HepG2 (cell line): ENCODE data around the gene RPS6KB1. TPM values are rescaled to one million over a fixed set of nuclear protein-coding genes. Genes with fewer than 3 reads are reported as not detected.
A peak's percentile ranks its signal among the peaks of the same experiment; 100 is the strongest.

Source experiments
- EEA1 ChIP-seq: sonication (generic); formaldehyde crosslinking; IDR thresholded peaks from 2 replicates; pipeline ENCODE4 v1.5.1; 2020; ENCODE audit warnings: mild to moderate bottlenecking, missing genetic modification reagents, borderline replicate concordance
- FOXO1 ChIP-seq: sonication (generic); formaldehyde crosslinking; IDR thresholded peaks from 2 replicates; pipeline ENCODE4 v1.4.0; 2020; ENCODE audit warnings: missing genetic modification reagents
- KDM4B ChIP-seq: sonication (generic); formaldehyde crosslinking; IDR thresholded peaks from 2 replicates; pipeline ENCODE4 v1.4.0; 2020; ENCODE audit warnings: missing genetic modification reagents
- KLF16 ChIP-seq, 2 experiments: sonication (generic) in 1 of 2; formaldehyde crosslinking in 1 of 2; IDR thresholded peaks; 2 replicates each; pipeline versions ENCODE4 v1.6.1 to v1.8.0; 2016 to 2023; ENCODE audit warnings: missing genetic modification reagents in 2 of 2, missing compliant biosample characterization in 1 of 2
- MED8 ChIP-seq: sonication (generic); formaldehyde crosslinking; IDR thresholded peaks from 2 replicates; pipeline ENCODE4 v1.8.1; 2023; ENCODE audit warnings: mild to moderate bottlenecking, missing genetic modification reagents; ENCODE audit not compliant: insufficient replicate concordance
- THAP11 ChIP-seq: IDR thresholded peaks from 2 replicates; pipeline ENCODE4 v1.6.1; 2016; ENCODE audit warnings: missing biosample characterization, missing genetic modification reagents
- ZFP90 ChIP-seq: sonication (generic); formaldehyde crosslinking; IDR thresholded peaks from 2 replicates; pipeline ENCODE4 v1.8.0; 2022; ENCODE audit warnings: missing genetic modification reagents, mild to moderate bottlenecking, inconsistent platforms, borderline replicate concordance
- ZNF160 ChIP-seq: sonication (generic); formaldehyde crosslinking; IDR thresholded peaks from 2 replicates; pipeline ENCODE4 v1.8.0; 2022; ENCODE audit warnings: mild to moderate bottlenecking, inconsistent platforms, missing genetic modification reagents
- ZNF3 ChIP-seq: IDR thresholded peaks from 2 replicates; pipeline ENCODE4 v1.7.0; 2017; ENCODE audit warnings: inconsistent platforms
- ZNF468 ChIP-seq: sonication (generic); formaldehyde crosslinking; IDR thresholded peaks from 2 replicates; pipeline ENCODE4 v1.8.0; 2022; ENCODE audit warnings: mild to moderate bottlenecking, moderate library complexity, missing genetic modification reagents
- ZNF562 ChIP-seq: sonication (generic); formaldehyde crosslinking; IDR thresholded peaks from 2 replicates; pipeline ENCODE4 v1.8.0; 2022; ENCODE audit warnings: missing genetic modification reagents, borderline replicate concordance
- ZNF674 ChIP-seq: sonication (generic); formaldehyde crosslinking; IDR thresholded peaks from 2 replicates; pipeline ENCODE4 v1.5.0; 2020; ENCODE audit warnings: low read depth, mild to moderate bottlenecking, missing genetic modification reagents
- polyA plus RNA-seq, 8 experiments: library from polyadenylated mRNA; depleted of rRNA in 3 of 8; stranded (reverse) in 7 of 8; unstranded in 1 of 8; fragments of >200 nt; fragmentation: Illumina TruSeq in 4 of 8; extraction: Trizol in 4 of 8; gene quantifications; 2 replicates each; pipeline versions ENCODE4 v1.2.1 to v1.2.3, GENCODE V29; 2011 to 2016; ENCODE audit warnings: low read depth in 4 of 8, missing spikeins in 1 of 8, mixed read lengths in 1 of 8; ENCODE audit not compliant: insufficient read depth in 1 of 8
- total RNA-seq, 5 experiments: library from RNA; depleted of rRNA; stranded (reverse); fragments of >200 nt; fragmentation: Illumina TruSeq; extraction: Trizol; gene quantifications; 2 replicates each; pipeline ENCODE4 v1.2.3, GENCODE V29; 2016; ENCODE audit warnings: low read depth in 1 of 5
- TF ChIP-seq, protein P1 (sequence below): sonication (generic); formaldehyde crosslinking; IDR thresholded peaks from 2 replicates; pipeline ENCODE4 v1.5.0; 2020; ENCODE audit warnings: missing genetic modification reagents
- TF ChIP-seq, protein P2 (sequence below): sonication (generic); formaldehyde crosslinking; IDR thresholded peaks from 2 replicates; pipeline ENCODE4 v1.5.0; 2020; ENCODE audit warnings: missing genetic modification reagents, mild to moderate bottlenecking, borderline replicate concordance
- TF ChIP-seq, protein P3 (sequence below): IDR thresholded peaks from 2 replicates; pipeline ENCODE4 v1.6.1; 2016; ENCODE audit warnings: low read depth
- TF ChIP-seq, protein P4 (sequence below): IDR thresholded peaks from 2 replicates; pipeline ENCODE4 v1.6.1; 2016
- TF ChIP-seq, protein P5 (sequence below): sonication (generic); formaldehyde crosslinking; IDR thresholded peaks from 2 replicates; pipeline ENCODE4 v1.8.1; 2023; ENCODE audit warnings: mild to moderate bottlenecking, missing genetic modification reagents
- TF ChIP-seq, protein P6 (sequence below): sonication (generic); formaldehyde crosslinking; IDR thresholded peaks from 2 replicates; pipeline ENCODE4 v1.5.0; 2020; ENCODE audit warnings: mild to moderate bottlenecking, low read depth, missing genetic modification reagents, borderline replicate concordance

The RPS6KB1 gene
- total and polyA plus RNA-seq, 2 of the 13 experiments (the other 11 are each of a cell fraction or from before 2014, with no cell fraction given), result 16.5 to 42.2 TPM

DNA sequence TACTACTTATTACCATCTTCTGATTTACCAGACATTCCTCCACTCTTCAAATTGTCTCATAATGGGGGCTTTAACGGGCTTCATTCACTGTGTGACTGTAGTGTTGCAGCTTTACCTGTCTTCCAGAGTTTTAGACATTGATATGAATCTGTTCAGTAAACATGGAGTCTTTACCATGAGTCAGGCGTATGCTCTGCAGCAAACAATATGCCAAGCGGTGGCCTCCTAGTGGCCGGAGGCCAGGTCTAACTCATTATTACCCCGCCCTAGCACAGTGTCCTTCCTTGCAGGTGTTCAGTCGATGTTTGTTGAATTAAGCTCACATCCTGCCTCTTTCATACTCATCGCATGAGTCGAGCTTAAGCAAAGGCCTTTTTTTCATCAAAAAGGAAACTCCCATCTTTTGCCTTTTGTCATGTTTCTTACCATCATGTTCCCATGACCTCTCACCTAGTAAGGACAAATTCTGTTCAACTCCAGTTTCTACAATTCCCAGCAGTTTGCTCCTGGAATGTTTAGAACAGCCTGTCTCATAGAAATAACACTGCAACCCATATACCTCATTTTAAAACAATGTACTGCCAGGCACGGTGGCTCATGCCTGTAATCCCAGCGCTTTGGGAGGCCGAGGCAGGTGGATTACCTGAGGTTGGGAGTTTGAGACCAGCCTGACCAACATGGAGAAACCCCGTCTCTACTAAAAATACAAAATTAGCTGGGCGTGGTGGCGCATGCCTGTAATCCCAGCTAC, 39.6 kb upstream of the RPS6KB1 start (continued):
- TF ChIP-seq, protein P1, sequence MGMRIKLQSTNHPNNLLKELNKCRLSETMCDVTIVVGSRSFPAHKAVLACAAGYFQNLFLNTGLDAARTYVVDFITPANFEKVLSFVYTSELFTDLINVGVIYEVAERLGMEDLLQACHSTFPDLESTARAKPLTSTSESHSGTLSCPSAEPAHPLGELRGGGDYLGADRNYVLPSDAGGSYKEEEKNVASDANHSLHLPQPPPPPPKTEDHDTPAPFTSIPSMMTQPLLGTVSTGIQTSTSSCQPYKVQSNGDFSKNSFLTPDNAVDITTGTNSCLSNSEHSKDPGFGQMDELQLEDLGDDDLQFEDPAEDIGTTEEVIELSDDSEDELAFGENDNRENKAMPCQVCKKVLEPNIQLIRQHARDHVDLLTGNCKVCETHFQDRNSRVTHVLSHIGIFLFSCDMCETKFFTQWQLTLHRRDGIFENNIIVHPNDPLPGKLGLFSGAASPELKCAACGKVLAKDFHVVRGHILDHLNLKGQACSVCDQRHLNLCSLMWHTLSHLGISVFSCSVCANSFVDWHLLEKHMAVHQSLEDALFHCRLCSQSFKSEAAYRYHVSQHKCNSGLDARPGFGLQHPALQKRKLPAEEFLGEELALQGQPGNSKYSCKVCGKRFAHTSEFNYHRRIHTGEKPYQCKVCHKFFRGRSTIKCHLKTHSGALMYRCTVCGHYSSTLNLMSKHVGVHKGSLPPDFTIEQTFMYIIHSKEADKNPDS (CRISPR knock-in tag), result peak; percentile 99
- peak; percentile 95 for TF ChIP-seq FOXO1 (CRISPR knock-in tag)
- TF ChIP-seq ZNF674, result no peak
- peak; percentile 88 for TF ChIP-seq MED8
- peak in 1 of 2 experiments; percentile 98; a peak in 2 of 4 replicates for TF ChIP-seq KLF16 (CRISPR knock-in tag; IDR thresholded peaks at IDR 0.05)
- TF ChIP-seq ZFP90 (CRISPR knock-in tag), result no peak; the same call in none of the 2 replicates
- TF ChIP-seq KDM4B (CRISPR knock-in tag), result peak; percentile 98
- TF ChIP-seq ZNF3 (CRISPR knock-in tag), result 0 out of 2 replicates have a peak, but pooled peaks have one; percentile 47
- TF ChIP-seq EEA1, result no peak
- TF ChIP-seq ZNF562 (CRISPR knock-in tag), result no peak
- TF ChIP-seq, protein P2, sequence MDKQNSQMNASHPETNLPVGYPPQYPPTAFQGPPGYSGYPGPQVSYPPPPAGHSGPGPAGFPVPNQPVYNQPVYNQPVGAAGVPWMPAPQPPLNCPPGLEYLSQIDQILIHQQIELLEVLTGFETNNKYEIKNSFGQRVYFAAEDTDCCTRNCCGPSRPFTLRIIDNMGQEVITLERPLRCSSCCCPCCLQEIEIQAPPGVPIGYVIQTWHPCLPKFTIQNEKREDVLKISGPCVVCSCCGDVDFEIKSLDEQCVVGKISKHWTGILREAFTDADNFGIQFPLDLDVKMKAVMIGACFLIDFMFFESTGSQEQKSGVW (CRISPR knock-in tag), result no peak
- TF ChIP-seq ZNF160 (CRISPR knock-in tag), result 0 out of 2 replicates have a peak, but pooled peaks have one; percentile 75
- TF ChIP-seq, protein P3, sequence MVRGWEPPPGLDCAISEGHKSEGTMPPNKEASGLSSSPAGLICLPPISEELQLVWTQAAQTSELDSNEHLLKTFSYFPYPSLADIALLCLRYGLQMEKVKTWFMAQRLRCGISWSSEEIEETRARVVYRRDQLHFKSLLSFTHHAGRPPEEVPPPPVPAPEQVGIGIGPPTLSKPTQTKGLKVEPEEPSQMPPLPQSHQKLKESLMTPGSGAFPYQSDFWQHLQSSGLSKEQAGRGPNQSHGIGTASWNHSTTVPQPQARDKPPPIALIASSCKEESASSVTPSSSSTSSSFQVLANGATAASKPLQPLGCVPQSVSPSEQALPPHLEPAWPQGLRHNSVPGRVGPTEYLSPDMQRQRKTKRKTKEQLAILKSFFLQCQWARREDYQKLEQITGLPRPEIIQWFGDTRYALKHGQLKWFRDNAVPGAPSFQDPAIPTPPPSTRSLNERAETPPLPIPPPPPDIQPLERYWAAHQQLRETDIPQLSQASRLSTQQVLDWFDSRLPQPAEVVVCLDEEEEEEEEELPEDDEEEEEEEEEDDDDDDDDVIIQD, result peak; percentile 99
- TF ChIP-seq ZNF468, result no peak
- TF ChIP-seq, protein P4, sequence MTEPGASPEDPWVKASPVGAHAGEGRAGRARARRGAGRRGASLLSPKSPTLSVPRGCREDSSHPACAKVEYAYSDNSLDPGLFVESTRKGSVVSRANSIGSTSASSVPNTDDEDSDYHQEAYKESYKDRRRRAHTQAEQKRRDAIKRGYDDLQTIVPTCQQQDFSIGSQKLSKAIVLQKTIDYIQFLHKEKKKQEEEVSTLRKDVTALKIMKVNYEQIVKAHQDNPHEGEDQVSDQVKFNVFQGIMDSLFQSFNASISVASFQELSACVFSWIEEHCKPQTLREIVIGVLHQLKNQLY (CRISPR knock-in tag), result peak; percentile 99
- TF ChIP-seq, protein P5, sequence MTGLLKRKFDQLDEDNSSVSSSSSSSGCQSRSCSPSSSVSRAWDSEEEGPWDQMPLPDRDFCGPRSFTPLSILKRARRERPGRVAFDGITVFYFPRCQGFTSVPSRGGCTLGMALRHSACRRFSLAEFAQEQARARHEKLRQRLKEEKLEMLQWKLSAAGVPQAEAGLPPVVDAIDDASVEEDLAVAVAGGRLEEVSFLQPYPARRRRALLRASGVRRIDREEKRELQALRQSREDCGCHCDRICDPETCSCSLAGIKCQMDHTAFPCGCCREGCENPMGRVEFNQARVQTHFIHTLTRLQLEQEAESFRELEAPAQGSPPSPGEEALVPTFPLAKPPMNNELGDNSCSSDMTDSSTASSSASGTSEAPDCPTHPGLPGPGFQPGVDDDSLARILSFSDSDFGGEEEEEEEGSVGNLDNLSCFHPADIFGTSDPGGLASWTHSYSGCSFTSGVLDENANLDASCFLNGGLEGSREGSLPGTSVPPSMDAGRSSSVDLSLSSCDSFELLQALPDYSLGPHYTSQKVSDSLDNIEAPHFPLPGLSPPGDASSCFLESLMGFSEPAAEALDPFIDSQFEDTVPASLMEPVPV (CRISPR knock-in tag), result no peak
- TF ChIP-seq, protein P6, sequence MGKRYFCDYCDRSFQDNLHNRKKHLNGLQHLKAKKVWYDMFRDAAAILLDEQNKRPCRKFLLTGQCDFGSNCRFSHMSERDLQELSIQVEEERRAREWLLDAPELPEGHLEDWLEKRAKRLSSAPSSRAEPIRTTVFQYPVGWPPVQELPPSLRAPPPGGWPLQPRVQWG (CRISPR knock-in tag), result no peak
- peak; percentile 85 for TF ChIP-seq THAP11
